ENCODE data around the gene NFATC2. TPM values are rescaled to one million over a fixed set of nuclear protein-coding genes. Genes with fewer than 3 reads are reported as not detected.

Gene NFATC2
- polyA plus RNA-seq, 1 of the 3 experiments (the other 2 are of a cell fraction) = 0.36 TPM

DNA sequence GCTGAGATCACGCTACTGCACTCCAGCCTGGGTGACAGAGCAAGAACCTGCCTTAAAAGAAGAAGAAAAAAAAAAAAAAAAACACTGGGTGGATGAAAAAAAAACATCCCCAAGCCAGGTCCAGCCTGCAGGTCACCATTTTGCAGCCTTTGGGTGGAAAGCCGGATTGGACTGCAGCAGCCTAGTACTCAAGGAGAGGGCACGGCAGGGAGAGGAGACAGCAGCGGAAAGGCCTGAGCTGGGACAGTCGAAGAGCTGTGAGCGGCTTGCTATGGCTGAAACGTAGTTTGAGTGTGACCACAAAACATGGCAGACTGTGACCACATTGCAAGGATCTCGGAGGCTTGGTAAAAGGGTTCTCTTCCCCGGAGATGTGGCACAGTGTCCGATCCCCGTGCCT lies 173.0 kb downstream of the NFATC2 start:
- no peak for DNase-seq
- Histone ChIP-seq H2AFZ (ENCODE audit: low read depth) (no peak overlapping the region), H3K9me3 (no peaks in the 10 kb centered on the region), H3K4me1 (ENCODE audit: control insufficient read depth in 1 of 2, insufficient read depth in 2 of 2, low read depth in 1 of 2, low read length in 1 of 2) (peaks cover 23 to 25% of the 10 kb centered on the region in 2 experiments), H4K20me1 (ENCODE audit: insufficient read depth) (no peaks in the 10 kb centered on the region), H3K27ac (ENCODE audit: low read depth in 2 of 2, low read length in 1 of 2) (no peak overlapping the region), H3K4me3 (ENCODE audit: low read depth in 2 of 2, low read length in 1 of 2) (no peak overlapping the region), H3K79me2 (ENCODE audit: insufficient read depth) (no peaks in the 10 kb centered on the region), H3K27me3 (ENCODE audit: insufficient read depth) (no peaks in the 10 kb centered on the region), H3F3A (replicated peaks; ENCODE audit: insufficient read depth) (peaks cover 24% of the 10 kb centered on the region), H3K9me2 (no peaks in the 10 kb centered on the region), H3K9ac (no peak overlapping the region), H3K36me3 (replicated peaks in 1 of 2; ENCODE audit: control insufficient read depth in 1 of 2, insufficient read depth in 2 of 2, low read length in 1 of 2) (no peaks in the 10 kb centered on the region), H3K4me2 (no peak overlapping the region)
- TF ChIP-seq GATA2 (CRISPR knock-in tag; IDR thresholded peaks at IDR 0.05) (no peak), REST (IDR thresholded peaks at IDR 0.05; ENCODE audit: low read depth, low read length) (no peak), CHD2 (IDR thresholded peaks at IDR 0.05; ENCODE audit: low read length, partially characterized antibody) (no peak), RAD21 (IDR thresholded peaks at IDR 0.05; ENCODE audit: low read length) (no peak), RCOR1 (IDR thresholded peaks at IDR 0.05; ENCODE audit: low read length) (no peak), EZH2phosphoT487 (IDR thresholded peaks at IDR 0.05; ENCODE audit: borderline replicate concordance, low read depth) (no peak), NFIC (IDR thresholded peaks at IDR 0.05; ENCODE audit: borderline replicate concordance) (no peak), FOXM1 (IDR thresholded peaks at IDR 0.05; ENCODE audit: low read depth) (no peak), FOXJ3 (CRISPR knock-in tag; IDR thresholded peaks at IDR 0.05) (no peak), RXRA (IDR thresholded peaks at IDR 0.05; ENCODE audit: borderline replicate concordance, low read depth) (no peak), NRF1 (IDR thresholded peaks at IDR 0.05; ENCODE audit: low read depth, low read length) (no peak), ELF1 (IDR thresholded peaks at IDR 0.05) (no peak), IRF3 (IDR thresholded peaks at IDR 0.05; ENCODE audit: low read depth, low read length) (no peak)
- TF ChIP-seq, protein P1, sequence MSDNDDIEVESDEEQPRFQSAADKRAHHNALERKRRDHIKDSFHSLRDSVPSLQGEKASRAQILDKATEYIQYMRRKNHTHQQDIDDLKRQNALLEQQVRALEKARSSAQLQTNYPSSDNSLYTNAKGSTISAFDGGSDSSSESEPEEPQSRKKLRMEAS (IDR thresholded peaks at IDR 0.05; ENCODE audit: low read depth) = no peak
- TF ChIP-seq, protein P2, sequence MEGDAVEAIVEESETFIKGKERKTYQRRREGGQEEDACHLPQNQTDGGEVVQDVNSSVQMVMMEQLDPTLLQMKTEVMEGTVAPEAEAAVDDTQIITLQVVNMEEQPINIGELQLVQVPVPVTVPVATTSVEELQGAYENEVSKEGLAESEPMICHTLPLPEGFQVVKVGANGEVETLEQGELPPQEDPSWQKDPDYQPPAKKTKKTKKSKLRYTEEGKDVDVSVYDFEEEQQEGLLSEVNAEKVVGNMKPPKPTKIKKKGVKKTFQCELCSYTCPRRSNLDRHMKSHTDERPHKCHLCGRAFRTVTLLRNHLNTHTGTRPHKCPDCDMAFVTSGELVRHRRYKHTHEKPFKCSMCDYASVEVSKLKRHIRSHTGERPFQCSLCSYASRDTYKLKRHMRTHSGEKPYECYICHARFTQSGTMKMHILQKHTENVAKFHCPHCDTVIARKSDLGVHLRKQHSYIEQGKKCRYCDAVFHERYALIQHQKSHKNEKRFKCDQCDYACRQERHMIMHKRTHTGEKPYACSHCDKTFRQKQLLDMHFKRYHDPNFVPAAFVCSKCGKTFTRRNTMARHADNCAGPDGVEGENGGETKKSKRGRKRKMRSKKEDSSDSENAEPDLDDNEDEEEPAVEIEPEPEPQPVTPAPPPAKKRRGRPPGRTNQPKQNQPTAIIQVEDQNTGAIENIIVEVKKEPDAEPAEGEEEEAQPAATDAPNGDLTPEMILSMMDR (IDR thresholded peaks at IDR 0.05) = no peak
- ChIA-PET CTCF (interaction anchor here (1.2 to 6.7 kb wide), 2 partner anchors 227 to 270 kb away, joined by 3 to 95 read pairs; no protein-coding TSS in a partner anchor), POLR2A (no interaction called here)
- 94% methylated on average over 11 of the region's 11 CpGs for WGBS (ENCODE audit: low lambda C conversion rate)
